Lung (tissue), 12 donors: ENCODE data around the gene DOK4. TPM values are rescaled to one million over a fixed set of nuclear protein-coding genes. Genes with fewer than 3 reads are reported as not detected.

Experiments used
- ATAC-seq: fragments of 200-7000 bp; cut with Tn5 transposase; one replicate; pipeline ENCODE4 v1.9.1; 2020; ENCODE audit warnings: moderate number of reproducible peaks; ENCODE audit not compliant: insufficient read depth, low FRiP score
- DNase-seq, 3 donors: peaks; one replicate each; pipeline ENCODE4 v3.0.0-alpha.2; 2013 to 2017
- H3K27ac ChIP-seq, 2 donors: one replicate each; pipeline ENCODE4 v1.5.1; 2013; ENCODE audit warnings: mild to moderate bottlenecking in 2 of 2, moderate library complexity in 2 of 2, control low read depth in 1 of 2, inconsistent platforms in 1 of 2, low read depth in 1 of 2, low read length in 1 of 2
- H3K27me3 ChIP-seq, 3 donors: one replicate each; pipeline ENCODE4 v1.5.1; 2013; ENCODE audit warnings: low read length in 2 of 3; ENCODE audit not compliant: control insufficient read depth in 3 of 3, insufficient read depth in 3 of 3
- H3K36me3 ChIP-seq, 4 donors: one replicate each; pipeline ENCODE4 v1.5.1; 2013; ENCODE audit warnings: low read length in 4 of 4, mild to moderate bottlenecking in 1 of 4, moderate library complexity in 1 of 4; ENCODE audit not compliant: control insufficient read depth in 4 of 4, insufficient read depth in 4 of 4
- H3K4me1 ChIP-seq, 5 donors: one replicate each; pipeline ENCODE4 v1.5.1; 2013; ENCODE audit warnings: low read length in 5 of 5, mild to moderate bottlenecking in 2 of 5, moderate library complexity in 1 of 5; ENCODE audit not compliant: control insufficient read depth in 5 of 5, insufficient read depth in 5 of 5
- H3K4me3 ChIP-seq: one replicate; pipeline ENCODE4 v1.5.1; 2013; ENCODE audit warnings: mild to moderate bottlenecking, control low read depth, moderate library complexity
- H3K9ac ChIP-seq, 2 donors: one replicate each; pipeline ENCODE4 v1.5.1; 2013; ENCODE audit warnings: low read length in 2 of 2, control low read depth in 1 of 2; ENCODE audit not compliant: insufficient read depth in 1 of 2
- H3K9me3 ChIP-seq, 4 donors: one replicate each; pipeline ENCODE4 v1.5.1; 2013; ENCODE audit warnings: low read length in 3 of 4, mild to moderate bottlenecking in 1 of 4, moderate library complexity in 1 of 4; ENCODE audit not compliant: control insufficient read depth in 4 of 4, insufficient read depth in 3 of 4
- WGBS, 2 donors: extraction: QIAGEN DNeasy Blood & Tissue Kit; methylation state at CpG; one replicate each; pipeline ENCODE4 v1.1.7; 2013; 5-methylcytosine and 5-hydroxymethylcytosine counted together
- polyA plus RNA-seq, 2 donors: library from polyadenylated mRNA; stranded (reverse); fragments of 200-250 nt; gene quantifications; one replicate each; pipeline ENCODE4 v1.2.1, GENCODE V29; 2013
- total RNA-seq, 2 donors: library from RNA; depleted of rRNA in 1 of 2; stranded (reverse); fragments of >200 nt in 1 of 2; gene quantifications; one replicate each; pipeline ENCODE4 v1.2.1, GENCODE V29; 2014 to 2021
- TF ChIP-seq, protein P1 (sequence below): IDR thresholded peaks from 2 replicates; pipeline ENCODE4 v1.5.1; 2012; ENCODE audit warnings: mild to moderate bottlenecking; ENCODE audit errors: control extremely low read depth, extremely low read depth
- donor health status: control.
- donor health status: control.
- donor health status: Bipolar disorder and iron deficiency.
- donor health status: healthy.
- donor health status: DM: yes; HTN: yes; CAD: no.

The DOK4 gene
- total and polyA plus RNA-seq, 4 donors: 19.7 to 58.2 (median 51.1) TPM

DNA sequence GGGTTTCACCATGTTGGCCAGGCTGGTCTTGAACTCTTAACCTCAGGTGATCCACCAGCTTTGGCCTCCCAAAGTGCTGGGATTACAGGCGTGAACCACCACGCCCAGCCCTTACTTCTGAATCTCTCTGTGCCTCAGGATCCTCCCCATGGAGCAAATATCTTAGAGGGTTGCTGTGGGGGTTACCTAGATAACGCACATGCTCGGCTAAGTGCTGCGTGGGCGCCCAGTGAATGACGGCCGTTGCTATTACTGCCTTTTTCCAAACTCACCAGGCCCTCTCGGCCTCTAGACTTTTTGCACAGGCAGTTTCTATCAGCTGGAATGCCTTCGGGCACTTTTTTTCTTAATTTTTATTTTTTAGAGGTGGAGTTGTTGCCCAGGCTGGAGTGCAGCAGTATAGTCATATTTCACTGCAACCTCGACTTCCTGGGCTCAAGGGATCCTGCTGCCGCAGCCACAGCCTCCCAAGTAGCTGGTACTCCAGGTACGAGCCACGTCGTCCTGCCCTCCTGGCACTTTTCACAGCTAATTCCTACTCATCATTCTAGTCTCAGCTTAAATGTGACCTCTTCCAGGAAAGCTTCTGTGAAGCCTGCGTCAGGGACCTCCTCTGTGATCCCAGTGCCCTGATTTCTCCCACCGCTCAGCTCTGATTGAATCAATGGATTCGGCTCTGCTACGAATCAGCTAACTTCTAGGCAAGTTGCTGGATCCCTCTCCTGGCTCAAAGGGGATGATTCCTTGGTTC is 41.5 kb upstream of the DOK4 start:
- TF ChIP-seq, protein P1, sequence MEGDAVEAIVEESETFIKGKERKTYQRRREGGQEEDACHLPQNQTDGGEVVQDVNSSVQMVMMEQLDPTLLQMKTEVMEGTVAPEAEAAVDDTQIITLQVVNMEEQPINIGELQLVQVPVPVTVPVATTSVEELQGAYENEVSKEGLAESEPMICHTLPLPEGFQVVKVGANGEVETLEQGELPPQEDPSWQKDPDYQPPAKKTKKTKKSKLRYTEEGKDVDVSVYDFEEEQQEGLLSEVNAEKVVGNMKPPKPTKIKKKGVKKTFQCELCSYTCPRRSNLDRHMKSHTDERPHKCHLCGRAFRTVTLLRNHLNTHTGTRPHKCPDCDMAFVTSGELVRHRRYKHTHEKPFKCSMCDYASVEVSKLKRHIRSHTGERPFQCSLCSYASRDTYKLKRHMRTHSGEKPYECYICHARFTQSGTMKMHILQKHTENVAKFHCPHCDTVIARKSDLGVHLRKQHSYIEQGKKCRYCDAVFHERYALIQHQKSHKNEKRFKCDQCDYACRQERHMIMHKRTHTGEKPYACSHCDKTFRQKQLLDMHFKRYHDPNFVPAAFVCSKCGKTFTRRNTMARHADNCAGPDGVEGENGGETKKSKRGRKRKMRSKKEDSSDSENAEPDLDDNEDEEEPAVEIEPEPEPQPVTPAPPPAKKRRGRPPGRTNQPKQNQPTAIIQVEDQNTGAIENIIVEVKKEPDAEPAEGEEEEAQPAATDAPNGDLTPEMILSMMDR: no peak
- DNase-seq: no peak

DNA sequence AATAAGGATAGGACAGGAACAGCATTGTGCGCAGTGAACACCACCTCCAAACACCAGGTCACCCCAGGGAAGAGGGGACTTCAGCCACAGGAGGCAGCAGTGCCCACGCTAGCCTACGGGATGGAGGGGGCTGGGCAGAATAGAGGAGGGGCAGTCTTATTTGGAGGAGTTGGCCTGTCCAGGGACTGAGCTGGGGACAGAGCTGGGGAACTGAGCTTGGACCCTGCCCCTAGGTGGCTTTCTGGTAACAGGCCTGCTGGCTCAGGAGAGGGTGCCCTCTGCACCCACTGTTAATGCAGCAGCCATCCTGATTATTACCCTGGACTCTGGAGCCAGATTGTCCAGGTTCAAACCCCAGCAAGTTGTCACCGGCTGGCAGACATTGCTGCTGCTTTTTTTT is 40.7 kb upstream of the DOK4 start:
- DNase-seq: no peak
- TF ChIP-seq, protein P1: no peak
- ATAC-seq: no peak

More for the DNA sequence above, 41.5 kb upstream of the DOK4 start:
- Histone ChIP-seq H3K27me3 (no peaks in the 10 kb centered on the region), H3K9ac (no peak overlapping the region), H3K4me1 (peaks cover 0 to 16% (median 8%) of the 10 kb centered on the region in 5 donors), H3K4me3 (no peak overlapping the region), H3K9me3 (no peaks in the 10 kb centered on the region), H3K27ac (no peak overlapping the region), H3K36me3 (peaks cover 0 to 5% (median 1%) of the 10 kb centered on the region in 4 donors)
- 93 to 95% methylated on average over 19 of the region's 19 CpGs for WGBS, 2 donors
- no peak for ATAC-seq

DNA sequence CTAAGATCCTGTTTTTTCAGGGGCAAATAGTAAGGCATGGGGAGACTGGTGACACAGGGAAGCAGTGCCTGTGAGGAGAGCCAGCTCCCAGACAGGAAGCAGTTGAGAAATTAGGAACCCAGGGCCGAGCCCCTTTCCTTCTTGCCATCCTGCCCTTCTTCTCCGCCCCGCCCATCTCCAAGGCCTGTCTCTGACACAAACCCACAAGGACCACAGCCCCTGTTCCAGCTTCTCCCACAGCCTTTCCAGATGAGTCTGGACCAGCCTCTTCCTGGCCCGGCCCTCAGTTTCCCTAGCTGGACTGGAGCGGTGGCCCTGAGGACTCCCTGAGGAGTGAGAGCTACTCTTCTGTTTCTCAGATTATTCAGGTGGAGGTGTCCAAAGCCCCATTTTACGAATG is 40.2 kb upstream of the DOK4 start:
- TF ChIP-seq, protein P1: no peak
- H3K36me3 ChIP-seq: peaks cover 0 to 10% (median 3%) of the 10 kb centered on the region in 4 donors
- H3K4me1 ChIP-seq: peaks cover 0 to 9% (median 0%) of the 10 kb centered on the region in 5 donors
- no peak overlapping the region for H3K27ac ChIP-seq
- no peak overlapping the region for H3K9ac ChIP-seq
- WGBS, 2 donors: 44 to 80% methylated on average over 6 of the region's 6 CpGs
- H3K9me3 ChIP-seq: no peaks in the 10 kb centered on the region
- H3K27me3 ChIP-seq: no peaks in the 10 kb centered on the region
- DNase-seq (no peak), ATAC-seq (no peak)
- no peak overlapping the region for H3K4me3 ChIP-seq

More for the DNA sequence above, 40.7 kb upstream of the DOK4 start:
- peaks cover 0 to 10% (median 3%) of the 10 kb centered on the region in 4 donors for H3K36me3 ChIP-seq
- peaks cover 0 to 9% (median under 1%) of the 10 kb centered on the region in 5 donors for H3K4me1 ChIP-seq
- H3K9me3 ChIP-seq: no peaks in the 10 kb centered on the region
- 81 to 93% methylated on average over 4 of the region's 4 CpGs for WGBS, 2 donors
- no peaks in the 10 kb centered on the region for H3K27me3 ChIP-seq
- no peak overlapping the region for H3K27ac ChIP-seq
- H3K9ac ChIP-seq: no peak overlapping the region
- H3K4me3 ChIP-seq: no peak overlapping the region
